ENCODE results near the gene HDAC11.
A peak's percentile ranks its signal among the peaks of the same experiment; 100 is the strongest.

Gene HDAC11

GRCh38 chr3:13461169-13462124, 18.7 kb upstream of the HDAC11 start:
- Mint-ChIP-seq H3K27ac (no peak overlapping the region), H3K4me3 (no peak overlapping the region)

GRCh38 chr3:13462125-13462629, 17.9 kb upstream of the HDAC11 start:
- H3K4me1 Mint-ChIP-seq, result no peaks in the 10 kb centered on the region
- ATAC-seq, result no peak
- H3K9me3 Mint-ChIP-seq, result no peaks in the 10 kb centered on the region
- peaks cover 2% of the 10 kb centered on the region for H3K27me3 Mint-ChIP-seq
- H3K4me3 Mint-ChIP-seq, result no peak overlapping the region
- no peak overlapping the region for H3K27ac Mint-ChIP-seq
- H3K36me3 Mint-ChIP-seq (ENCODE audit: low read depth), result no peaks in the 10 kb centered on the region
- no peak for DNase-seq

More at GRCh38 chr3:13461169-13462124, 18.7 kb upstream of the HDAC11 start:
- DNase-seq (peak; percentile 85), ATAC-seq (peak; percentile 94)
- peaks cover under 1% of the 10 kb centered on the region for H3K27me3 Mint-ChIP-seq
- no peaks in the 10 kb centered on the region for H3K4me1 Mint-ChIP-seq
- H3K9me3 Mint-ChIP-seq, result no peaks in the 10 kb centered on the region
- H3K36me3 Mint-ChIP-seq (ENCODE audit: low read depth), result no peaks in the 10 kb centered on the region

- no peak overlapping the region for H3K27ac Mint-ChIP-seq
- H3K4me1 Mint-ChIP-seq, result no peaks in the 10 kb centered on the region
- no peak overlapping the region for H3K4me3 Mint-ChIP-seq
- no peak for DNase-seq
- no peaks in the 10 kb centered on the region for H3K9me3 Mint-ChIP-seq
- no peak for ATAC-seq
- H3K36me3 Mint-ChIP-seq (ENCODE audit: low read depth), result no peaks in the 10 kb centered on the region
- peaks cover 2% of the 10 kb centered on the region for H3K27me3 Mint-ChIP-seq
These were observed 17.3 kb upstream of the HDAC11 start for GRCh38 chr3:13462822-13463221.

GRCh38 chr3:13463618-13464400, 16.3 kb upstream of the HDAC11 start:
- DNase-seq (no peak), ATAC-seq (no peak)
- Mint-ChIP-seq H3K27ac (no peak overlapping the region), H3K9me3 (no peaks in the 10 kb centered on the region), H3K27me3 (peaks cover 3% of the 10 kb centered on the region), H3K4me3 (no peak overlapping the region), H3K36me3 (ENCODE audit: low read depth) (no peaks in the 10 kb centered on the region), H3K4me1 (no peaks in the 10 kb centered on the region)

- Mint-ChIP-seq H3K27ac (no peak overlapping the region), H3K9me3 (no peaks in the 10 kb centered on the region), H3K4me3 (no peak overlapping the region), H3K36me3 (ENCODE audit: low read depth) (no peaks in the 10 kb centered on the region), H3K4me1 (no peaks in the 10 kb centered on the region), H3K27me3 (peaks cover 3% of the 10 kb centered on the region)
- ATAC-seq, result no peak
- DNase-seq, result no peak
These were observed 14.8 kb upstream of the HDAC11 start for GRCh38 chr3:13465236-13465873.

GRCh38 chr3:13466781-13467180, 13.3 kb upstream of the HDAC11 start:
- H3K4me1 Mint-ChIP-seq, result no peaks in the 10 kb centered on the region
- peaks cover 3% of the 10 kb centered on the region for H3K27me3 Mint-ChIP-seq
- H3K4me3 Mint-ChIP-seq, result no peak overlapping the region
- DNase-seq (no peak), ATAC-seq (no peak)
- H3K27ac Mint-ChIP-seq, result no peak overlapping the region
- H3K36me3 Mint-ChIP-seq (ENCODE audit: low read depth), result no peaks in the 10 kb centered on the region
- H3K9me3 Mint-ChIP-seq, result no peaks in the 10 kb centered on the region

- Mint-ChIP-seq H3K36me3 (ENCODE audit: low read depth) (no peaks in the 10 kb centered on the region), H3K27me3 (peaks cover 10% of the 10 kb centered on the region), H3K27ac (no peak overlapping the region), H3K4me3 (no peak overlapping the region), H3K9me3 (no peaks in the 10 kb centered on the region), H3K4me1 (no peaks in the 10 kb centered on the region)
- no peak for ATAC-seq
- no peak for DNase-seq
These were observed 9.1 kb upstream of the HDAC11 start for GRCh38 chr3:13470894-13471574.

- Mint-ChIP-seq H3K27ac (no peak overlapping the region), H3K27me3 (peaks cover 9% of the 10 kb centered on the region), H3K4me3 (no peak overlapping the region), H3K9me3 (no peaks in the 10 kb centered on the region), H3K36me3 (ENCODE audit: low read depth) (no peaks in the 10 kb centered on the region), H3K4me1 (no peaks in the 10 kb centered on the region)
- ATAC-seq (no peak), DNase-seq (no peak)
These were observed 7.8 kb upstream of the HDAC11 start for GRCh38 chr3:13472286-13472685.

GRCh38 chr3:13473020-13473419, 7.1 kb upstream of the HDAC11 start:
- no peak for ATAC-seq
- Mint-ChIP-seq H3K4me1 (peaks cover 2% of the 10 kb centered on the region), H3K27ac (no peak overlapping the region)

GRCh38 chr3:13474021-13474420, 6.1 kb upstream of the HDAC11 start:
- Mint-ChIP-seq H3K36me3 (ENCODE audit: low read depth) (no peaks in the 10 kb centered on the region), H3K9me3 (no peaks in the 10 kb centered on the region), H3K4me3 (no peak overlapping the region), H3K27ac (no peak overlapping the region), H3K27me3 (peaks cover 7% of the 10 kb centered on the region), H3K4me1 (peaks cover 10% of the 10 kb centered on the region)
- DNase-seq (no peak), ATAC-seq (no peak)

More at GRCh38 chr3:13473020-13473419, 7.1 kb upstream of the HDAC11 start:
- H3K36me3 Mint-ChIP-seq (ENCODE audit: low read depth), result no peaks in the 10 kb centered on the region
- no peaks in the 10 kb centered on the region for H3K9me3 Mint-ChIP-seq
- no peak for DNase-seq
- peaks cover 7% of the 10 kb centered on the region for H3K27me3 Mint-ChIP-seq
- H3K4me3 Mint-ChIP-seq, result no peak overlapping the region

- Mint-ChIP-seq H3K27me3 (peaks cover 7% of the 10 kb centered on the region), H3K27ac (no peak overlapping the region), H3K4me1 (peaks cover 14% of the 10 kb centered on the region), H3K9me3 (no peaks in the 10 kb centered on the region), H3K4me3 (no peak overlapping the region), H3K36me3 (ENCODE audit: low read depth) (no peaks in the 10 kb centered on the region)
- no peak for DNase-seq
- no peak for ATAC-seq
These were observed 5.3 kb upstream of the HDAC11 start for GRCh38 chr3:13474776-13475303.

GRCh38 chr3:13475871-13476590, 4.1 kb upstream of the HDAC11 start:
- Mint-ChIP-seq H3K4me3 (no peak overlapping the region), H3K4me1 (peaks cover 14% of the 10 kb centered on the region), H3K27ac (no peak overlapping the region), H3K36me3 (ENCODE audit: low read depth) (no peaks in the 10 kb centered on the region), H3K27me3 (peaks cover 7% of the 10 kb centered on the region), H3K9me3 (no peaks in the 10 kb centered on the region)
- DNase-seq (no peak), ATAC-seq (no peak)

GRCh38 chr3:13477943-13478342, 2.2 kb upstream of the HDAC11 start:
- H3K27ac Mint-ChIP-seq, result no peak overlapping the region
- peaks cover 27% of the 10 kb centered on the region for H3K4me1 Mint-ChIP-seq
- no peaks in the 10 kb centered on the region for H3K36me3 Mint-ChIP-seq (ENCODE audit: low read depth)
- H3K9me3 Mint-ChIP-seq, result no peaks in the 10 kb centered on the region
- H3K4me3 Mint-ChIP-seq, result no peak overlapping the region
- peaks cover 3% of the 10 kb centered on the region for H3K27me3 Mint-ChIP-seq
- no peak for ATAC-seq
- DNase-seq, result no peak
